AG08395 (cell line): ENCODE measurements around the gene ANKRD17.

Experiments used
- DNase-seq: peaks from one replicate; pipeline ENCODE4 v3.0.0; 2012; ENCODE audit warnings: mixed read lengths, low spot score

The ANKRD17 gene

DNA sequence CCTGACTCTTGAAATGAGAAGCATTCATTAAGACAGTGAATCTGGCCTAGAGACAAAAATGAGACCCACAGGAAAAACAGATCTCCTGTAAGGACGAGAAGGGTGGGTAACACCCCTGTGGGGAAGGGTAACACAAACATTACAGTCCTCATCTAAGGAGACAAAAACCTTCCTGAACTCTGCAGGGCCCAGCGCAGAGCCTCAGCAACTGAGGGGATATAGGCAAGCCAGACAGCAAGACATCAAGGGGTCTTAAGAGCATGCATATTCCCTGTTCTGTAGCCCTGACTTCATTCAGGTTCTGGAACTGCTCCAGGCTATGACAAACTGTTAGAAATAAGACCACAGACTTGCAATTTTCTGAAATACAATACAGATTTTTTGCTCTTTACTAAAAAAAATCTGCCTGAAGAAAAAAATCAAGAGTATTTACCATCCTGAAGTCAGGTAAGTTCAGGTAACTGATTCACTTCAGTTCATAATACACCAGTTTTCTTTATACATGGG is 204.6 kb downstream of the ANKRD17 start:
- DNase-seq = no peak

DNA sequence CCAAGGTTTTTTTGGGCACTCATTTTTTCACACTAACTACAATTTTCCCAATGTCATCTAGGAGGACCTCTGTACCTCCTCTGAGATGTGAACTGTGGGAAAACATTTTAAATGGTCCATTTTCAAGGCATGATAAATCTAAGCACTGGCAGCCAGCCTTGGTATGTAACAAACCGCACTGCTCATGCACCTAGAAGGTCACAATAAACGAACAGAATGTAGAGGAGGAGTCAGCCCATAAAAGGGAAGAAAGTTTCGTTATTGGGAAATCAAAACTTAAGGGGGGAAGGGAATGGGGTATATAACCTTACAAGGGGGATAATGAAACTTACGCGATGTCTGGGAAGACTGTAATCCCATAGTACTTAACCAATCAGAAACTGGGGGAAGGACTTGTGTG is 205.5 kb downstream of the ANKRD17 start:
- DNase-seq = no peak

DNA sequence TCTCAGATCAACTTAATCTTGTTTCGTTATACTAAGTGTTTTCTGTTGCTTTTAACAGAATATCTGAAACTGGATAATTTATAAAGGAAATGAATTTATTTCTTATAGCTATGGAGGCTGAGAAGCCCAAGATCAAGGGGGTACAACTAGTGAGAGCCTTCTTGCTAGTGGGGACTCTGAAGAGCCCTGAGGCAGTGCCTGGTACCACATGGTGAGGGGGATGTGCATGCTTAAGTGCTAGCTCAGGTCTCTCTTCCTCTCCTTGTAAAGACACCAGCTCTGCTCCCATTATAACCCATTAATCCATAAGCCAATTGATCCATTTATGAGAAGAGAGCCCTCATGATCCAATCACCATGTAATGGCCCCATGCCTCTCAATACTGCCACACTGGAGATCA is 207.0 kb downstream of the ANKRD17 start:
- DNase-seq = no peak

GRCh38 chr4:73045879-73046278 is 212.7 kb downstream of the ANKRD17 start:
- no peak for DNase-seq

- DNase-seq = no peak
Observed at GRCh38 chr4:73037057-73037456, 221.5 kb downstream of the ANKRD17 start.

DNA sequence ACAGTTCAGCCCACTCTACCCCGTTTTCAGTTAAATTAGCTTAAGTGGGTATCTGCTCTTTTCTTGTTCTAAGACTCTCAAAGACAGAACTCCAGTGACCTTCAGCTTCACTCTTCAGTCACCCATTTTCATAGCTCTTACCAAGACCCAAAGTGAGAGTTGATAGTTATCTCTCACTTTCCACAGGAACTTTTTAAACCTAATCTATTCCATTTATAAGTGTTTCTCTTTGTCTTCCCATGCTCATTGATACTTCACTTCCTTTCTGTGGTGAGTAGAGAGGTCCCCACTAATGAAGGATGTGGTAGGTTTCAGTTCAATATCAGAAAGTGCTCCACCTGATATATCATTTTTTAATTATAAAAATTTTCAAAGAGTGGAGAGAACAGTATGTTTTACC is 222.5 kb downstream of the ANKRD17 start:
- DNase-seq = no peak

- DNase-seq = no peak
Observed at GRCh38 chr4:73034896-73035295, 223.7 kb downstream of the ANKRD17 start.

GRCh38 chr4:73028621-73029020 is 230.0 kb downstream of the ANKRD17 start:
- DNase-seq = no peak
